ENCODE measurements around the gene ANKIB1.
"Not testable (repeated sequence)": the region's sequence is repeated elsewhere in the genome, so short reads cannot be mapped to it uniquely, and the experiment has no call there.

The ANKIB1 gene

DNA sequence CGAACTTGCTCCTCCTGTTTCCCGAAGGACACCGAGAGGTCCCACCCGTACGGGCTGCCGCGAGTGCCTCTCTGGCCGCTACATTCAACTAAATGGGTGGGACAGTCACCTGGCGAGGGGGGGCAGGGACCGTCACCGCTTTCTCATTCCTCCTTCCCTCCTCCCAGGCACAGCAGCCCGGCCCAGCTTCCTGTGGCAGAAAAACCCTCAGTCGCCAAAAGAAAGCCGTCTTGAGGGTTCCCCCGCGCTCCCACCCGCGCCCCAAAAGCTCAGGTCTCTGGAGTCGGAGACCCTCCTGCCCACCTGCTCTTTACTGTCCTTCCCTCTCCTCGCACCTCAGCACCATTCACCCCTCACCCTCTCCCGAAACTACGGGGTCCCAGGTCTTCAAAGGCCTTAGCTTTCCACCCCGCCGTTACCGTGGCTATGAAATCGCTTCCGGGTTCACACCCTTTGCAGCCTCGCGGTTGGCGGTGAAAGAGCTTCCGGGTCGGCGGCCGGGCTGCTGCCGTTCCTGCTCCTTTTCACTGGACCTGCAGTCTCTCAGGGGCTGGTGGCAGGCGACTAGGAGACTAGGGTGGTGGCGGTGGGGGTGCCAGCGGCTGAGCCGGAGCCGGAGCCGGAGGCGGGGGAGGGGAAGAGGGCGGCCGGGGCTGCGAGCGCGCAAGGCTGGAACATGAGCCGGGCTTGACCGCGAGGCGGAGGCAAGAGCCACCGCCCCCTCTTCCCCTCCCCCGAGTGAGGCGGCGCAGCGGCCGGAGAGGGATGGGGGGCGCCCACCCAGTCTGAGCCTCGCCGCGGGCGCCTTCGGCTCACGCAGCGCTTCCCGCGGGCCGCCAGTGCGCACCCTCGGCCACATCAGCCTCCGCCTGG lies at the start of gene ANKIB1, which contains the start of gene KRIT1:
ANKIB1 (plus strand) TSS at position 488 of the 873 bp plus-strand sequence. CDS start 49,005 bp downstream, outside the sequence.
KRIT1 (minus strand) TSS at position 428 of the 873 bp plus-strand sequence. CDS start 3,779 bp downstream, outside the sequence.
- FAIRE-seq, result peak; percentile 96
- DNase-seq (ENCODE audit: insufficient read length, low spot score), result peak; percentile 59

DNA sequence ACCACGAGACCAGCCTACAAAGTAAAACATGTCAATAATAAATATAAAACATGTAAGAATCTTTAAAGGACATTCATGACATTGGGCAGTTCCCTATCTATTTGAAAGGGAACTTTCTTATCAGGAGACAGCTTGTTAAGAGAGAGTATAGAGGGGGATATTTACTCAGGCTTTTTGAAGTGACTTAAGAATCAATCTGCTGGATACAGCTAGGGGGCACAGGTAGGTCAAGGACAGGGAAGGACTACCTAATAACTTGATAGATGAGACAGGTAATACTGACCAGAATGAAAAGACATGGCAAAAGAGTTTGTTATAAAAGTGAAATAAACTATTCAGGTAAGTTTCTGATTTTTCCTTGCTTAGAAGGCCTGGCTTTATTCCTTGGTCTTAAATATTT lies 45.0 kb upstream of the ANKIB1 start:
- FAIRE-seq (no peak), DNase-seq (ENCODE audit: insufficient read length, low spot score) (no peak)

- FAIRE-seq, result no peak
- no peak for DNase-seq (ENCODE audit: insufficient read length, low spot score)
Observed at GRCh38 chr7:92205987-92206386, 39.8 kb upstream of the ANKIB1 start.

DNA sequence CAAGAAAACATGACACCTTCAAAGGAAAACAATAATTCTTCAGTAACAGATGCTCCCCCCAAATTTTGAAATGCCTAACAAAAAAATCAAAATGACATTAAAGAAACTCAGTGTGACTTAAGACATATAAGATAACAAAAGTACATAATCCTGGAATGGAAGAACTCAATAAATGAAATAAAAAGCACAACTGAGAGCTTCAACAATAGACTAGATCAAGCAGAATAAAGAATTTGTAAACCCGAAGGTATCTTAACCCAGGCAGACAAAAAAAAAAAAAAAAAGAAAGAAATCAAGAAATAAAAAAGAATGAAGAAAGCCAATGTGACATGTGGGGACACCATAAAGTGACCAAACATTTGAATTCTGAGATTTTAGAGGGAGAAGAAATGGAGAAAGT lies 39.1 kb upstream of the ANKIB1 start:
- FAIRE-seq (no peak), DNase-seq (ENCODE audit: insufficient read length, low spot score) (no peak)

DNA sequence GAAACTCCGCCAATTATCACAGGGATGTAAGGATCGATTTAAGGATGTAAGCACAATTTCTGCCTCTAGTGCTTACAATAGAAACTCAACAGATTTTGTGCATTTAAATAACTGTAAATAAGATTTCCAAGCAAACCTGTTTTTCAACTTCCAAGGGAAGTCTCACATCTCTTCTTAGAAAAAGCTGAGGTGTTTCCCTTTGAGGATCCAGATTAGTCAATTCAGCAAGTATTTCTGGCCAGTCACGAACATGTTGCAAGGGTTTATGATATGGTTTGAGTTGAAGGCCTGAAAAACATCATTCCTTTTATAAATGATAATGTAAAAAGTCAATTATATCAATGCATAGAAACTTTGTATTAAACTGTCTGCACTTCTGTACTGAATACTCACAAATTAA lies 24.0 kb upstream of the ANKIB1 start:
- no peak for DNase-seq (ENCODE audit: insufficient read length, low spot score)
- no peak for FAIRE-seq

GRCh38 chr7:92226981-92227380 lies 18.8 kb upstream of the ANKIB1 start:
- FAIRE-seq (no peak), DNase-seq (ENCODE audit: insufficient read length, low spot score) (no peak)

GRCh38 chr7:92228100-92228499 lies 17.7 kb upstream of the ANKIB1 start:
- FAIRE-seq (no peak), DNase-seq (ENCODE audit: insufficient read length, low spot score) (no peak)

DNA sequence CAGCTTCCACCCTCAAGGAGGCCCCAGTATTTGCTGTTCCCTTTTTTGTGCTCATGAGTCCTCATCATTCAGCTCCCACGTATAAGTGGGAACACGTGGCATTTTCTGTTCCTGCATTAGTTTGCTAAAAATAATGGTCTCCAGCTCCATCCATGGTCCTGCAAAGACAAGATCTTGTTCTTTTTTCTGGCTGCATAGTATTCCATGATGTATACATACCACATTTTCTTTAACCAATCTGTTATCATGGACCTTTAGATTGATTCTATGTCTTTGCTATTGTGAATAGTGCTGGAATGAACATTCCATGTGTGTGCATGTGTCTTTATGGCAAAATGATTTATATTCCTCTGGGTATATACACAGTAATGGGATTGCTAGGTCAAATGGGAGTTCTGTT lies 17.0 kb upstream of the ANKIB1 start:
- FAIRE-seq, result no peak
- DNase-seq (ENCODE audit: insufficient read length, low spot score), result no peak

DNA sequence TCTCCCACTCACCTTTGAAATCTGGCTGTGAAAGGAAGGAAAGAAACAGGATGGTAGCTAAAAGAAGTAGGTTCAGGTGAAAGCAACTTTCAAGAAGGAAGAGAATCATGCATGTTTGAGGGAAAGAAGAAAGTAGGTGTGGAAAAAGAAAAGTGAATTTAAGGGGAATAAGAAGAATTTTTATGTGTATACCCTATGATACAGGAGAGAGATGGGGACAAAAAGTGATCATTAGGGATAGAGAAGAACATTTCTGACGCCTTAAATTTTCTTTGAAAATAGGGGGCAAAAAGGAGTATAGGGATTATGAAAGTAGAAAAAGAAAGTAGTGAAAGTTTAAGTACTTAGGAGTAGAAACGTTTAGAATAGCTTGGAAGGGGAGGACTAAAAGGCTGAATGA lies 15.2 kb upstream of the ANKIB1 start:
- no peak for FAIRE-seq
- no peak for DNase-seq (ENCODE audit: insufficient read length, low spot score)

- FAIRE-seq (no peak), DNase-seq (ENCODE audit: insufficient read length, low spot score) (no peak)
Observed at GRCh38 chr7:92242972-92243371, 2.8 kb upstream of the ANKIB1 start.

DNA sequence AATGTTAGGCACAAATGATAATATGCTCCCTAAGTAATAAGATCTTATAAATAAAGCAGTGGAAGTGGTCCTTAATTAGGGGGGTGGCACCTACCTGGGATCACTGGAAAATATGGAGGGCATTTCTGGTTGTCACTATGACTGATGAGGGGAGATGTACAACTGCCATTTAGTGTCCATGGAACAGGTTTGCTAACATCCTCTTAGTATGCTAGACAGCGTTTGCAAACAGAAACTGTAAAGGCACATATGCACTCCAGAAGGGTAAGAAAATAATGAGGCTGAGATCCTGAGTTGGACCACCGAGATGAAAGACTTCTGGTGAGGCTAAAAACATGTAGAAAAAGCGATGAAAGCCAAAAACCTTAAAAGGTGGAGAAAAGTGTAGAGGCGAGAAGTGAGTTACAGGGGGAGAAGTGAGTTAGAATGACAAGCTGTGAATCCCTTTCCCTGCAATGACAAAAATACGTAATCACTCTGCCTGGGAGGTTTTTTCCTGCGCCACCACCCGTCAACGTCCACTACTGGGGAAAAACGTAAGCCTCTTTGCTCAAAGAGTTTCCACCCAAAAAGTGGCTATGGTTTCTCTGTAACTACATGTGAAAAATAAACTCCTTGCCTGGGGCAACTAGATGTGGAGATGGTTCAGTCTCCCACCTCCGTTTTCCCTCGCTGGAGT lies 827 bp upstream of the ANKIB1 start:
- FAIRE-seq (no peak), DNase-seq (ENCODE audit: insufficient read length, low spot score) (no peak)

GRCh38 chr7:92246360-92247101 lies 757 bp downstream of the ANKIB1 start:
- FAIRE-seq (peak; percentile 26), DNase-seq (ENCODE audit: insufficient read length, low spot score) (no peak)

DNA sequence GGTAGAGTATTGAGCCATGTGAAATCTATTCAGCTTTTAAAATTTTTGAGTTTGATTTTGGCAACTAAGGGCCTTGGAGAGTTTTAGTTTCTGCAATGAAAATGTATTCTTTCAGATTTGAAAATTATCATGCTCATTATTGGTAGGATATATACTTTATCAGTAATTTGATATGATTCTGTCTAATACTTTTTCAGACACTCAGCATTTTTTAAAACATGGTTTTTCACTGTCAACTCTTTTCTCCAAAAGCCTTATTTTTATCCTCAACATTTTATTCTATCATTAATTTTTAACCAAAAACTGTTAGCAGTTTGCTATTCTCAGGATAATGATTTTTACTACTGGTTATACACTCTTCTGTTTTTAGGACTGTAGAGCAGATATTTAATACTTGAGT lies 4.8 kb downstream of the ANKIB1 start:
- DNase-seq (ENCODE audit: insufficient read length, low spot score), result no peak
- no peak for FAIRE-seq

DNA sequence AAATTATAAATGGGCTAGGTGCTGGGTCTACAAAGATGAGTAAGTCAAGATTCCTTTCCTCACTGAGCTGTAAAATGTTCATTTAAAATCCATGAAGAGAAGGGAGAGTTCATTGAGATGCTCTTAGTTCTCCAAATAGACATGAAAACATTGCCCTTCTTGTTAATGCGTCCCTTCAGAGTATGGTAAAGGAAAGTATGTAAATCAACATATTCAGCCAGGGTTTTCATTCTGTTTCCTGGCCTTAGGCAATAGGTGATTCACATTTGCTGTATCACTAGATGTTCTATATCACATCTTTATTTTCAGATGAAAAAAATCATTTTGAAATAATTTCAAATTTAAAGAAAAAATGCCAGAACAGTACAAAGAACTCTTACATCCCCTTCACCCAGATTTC lies 5.4 kb downstream of the ANKIB1 start:
- no peak for FAIRE-seq
- no peak for DNase-seq (ENCODE audit: insufficient read length, low spot score)

DNA sequence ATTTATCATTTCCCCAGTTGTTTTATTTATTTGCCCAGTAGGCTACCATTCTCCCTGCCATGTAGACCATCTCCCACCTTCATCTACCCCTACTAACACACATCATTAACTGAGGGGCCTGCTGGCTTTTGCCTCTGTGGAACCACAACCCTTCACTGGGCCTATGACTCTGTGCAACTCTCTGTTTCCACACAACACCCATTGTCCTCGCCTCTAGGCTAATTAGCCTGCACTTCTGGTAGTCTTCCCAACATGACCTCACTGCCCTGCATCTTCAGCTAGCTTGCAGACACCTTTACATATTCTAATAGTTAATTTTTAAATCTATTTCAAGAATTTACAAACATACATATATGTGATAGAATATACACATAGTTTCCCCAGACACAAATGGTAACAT lies 7.5 kb downstream of the ANKIB1 start:
- FAIRE-seq (no peak), DNase-seq (ENCODE audit: insufficient read length, low spot score) (no peak)

- DNase-seq (ENCODE audit: insufficient read length, low spot score), result not testable (repeated sequence)
Observed at GRCh38 chr7:92254800-92255199, 9.0 kb downstream of the ANKIB1 start.

GRCh38 chr7:92255308-92255707 lies 9.5 kb downstream of the ANKIB1 start:
- FAIRE-seq, result no peak
- no peak for DNase-seq (ENCODE audit: insufficient read length, low spot score)

More at GRCh38 chr7:92254800-92255199, 9.0 kb downstream of the ANKIB1 start:
- FAIRE-seq, result not testable (repeated sequence)

DNA sequence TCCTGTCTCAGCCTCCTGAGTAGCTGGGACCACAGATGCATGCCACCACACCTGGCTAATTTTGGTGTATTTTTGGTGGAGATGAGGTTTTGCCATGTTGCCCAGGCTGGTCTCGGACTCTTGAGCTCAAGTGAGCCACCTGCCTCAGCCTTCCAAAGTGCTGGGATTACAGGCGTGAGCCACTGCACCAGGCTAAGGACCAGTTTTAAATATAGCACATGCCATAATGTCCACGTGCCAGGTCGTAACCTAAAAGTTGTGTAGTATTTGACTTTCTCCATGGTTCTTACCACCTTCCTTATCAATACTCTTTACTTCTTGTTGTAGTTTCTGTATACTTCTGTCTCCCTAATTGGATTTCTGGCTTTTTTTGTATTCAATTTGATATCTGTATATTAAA lies 13.3 kb downstream of the ANKIB1 start:
- FAIRE-seq (no peak), DNase-seq (ENCODE audit: insufficient read length, low spot score) (no peak)

- DNase-seq (ENCODE audit: insufficient read length, low spot score), result no peak
- no peak for FAIRE-seq
Observed at GRCh38 chr7:92259610-92260247, 14.0 kb downstream of the ANKIB1 start.

GRCh38 chr7:92260248-92260781 lies 14.5 kb downstream of the ANKIB1 start:
- DNase-seq (ENCODE audit: insufficient read length, low spot score) (no peak), FAIRE-seq (no peak)

Measured in GM19239 (cell line).